HG03575 (cell line): ENCODE data around the gene PAM16.
"Not testable (repeated sequence)": the region's sequence is repeated elsewhere in the genome, so short reads cannot be mapped to it uniquely, and the experiment has no call there.

Source experiments
- ATAC-seq: cut with Tn5 transposase; IDR thresholded peaks from one replicate; pipeline ENCODE4 v1.9.1; 2021; ENCODE audit not compliant: unreplicated experiment, insufficient number of reproducible peaks, low FRiP score; ENCODE audit errors: extremely low read depth

The PAM16 gene

GRCh38 chr16:4341250-4341649 is 9.9 kb downstream of the PAM16 start:
- no peak for ATAC-seq

GRCh38 chr16:4340443-4340842 is 10.7 kb downstream of the PAM16 start:
- ATAC-seq = no peak

GRCh38 chr16:4339909-4340308 is 11.2 kb downstream of the PAM16 start:
- no peak for ATAC-seq

DNA sequence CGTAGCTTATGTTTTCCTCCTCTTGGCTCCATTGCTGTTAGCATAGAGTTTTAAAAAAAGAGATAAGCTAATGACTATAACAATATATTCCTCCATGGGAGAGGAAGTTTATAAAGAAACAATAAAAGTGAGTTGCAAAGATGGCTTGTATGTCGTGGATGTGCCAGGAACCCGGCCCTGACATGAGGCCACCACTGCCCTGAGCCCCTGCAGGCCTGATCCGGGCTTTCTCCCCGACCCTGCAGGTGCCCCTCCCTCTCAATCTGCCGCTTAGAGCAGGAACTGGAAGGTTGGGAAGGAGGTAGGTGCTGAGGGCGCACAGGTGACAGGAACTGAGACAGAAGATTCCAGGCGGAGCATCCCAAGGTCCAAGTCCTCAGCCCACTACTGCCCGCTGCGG is 11.7 kb downstream of the PAM16 start:
- ATAC-seq = no peak

DNA sequence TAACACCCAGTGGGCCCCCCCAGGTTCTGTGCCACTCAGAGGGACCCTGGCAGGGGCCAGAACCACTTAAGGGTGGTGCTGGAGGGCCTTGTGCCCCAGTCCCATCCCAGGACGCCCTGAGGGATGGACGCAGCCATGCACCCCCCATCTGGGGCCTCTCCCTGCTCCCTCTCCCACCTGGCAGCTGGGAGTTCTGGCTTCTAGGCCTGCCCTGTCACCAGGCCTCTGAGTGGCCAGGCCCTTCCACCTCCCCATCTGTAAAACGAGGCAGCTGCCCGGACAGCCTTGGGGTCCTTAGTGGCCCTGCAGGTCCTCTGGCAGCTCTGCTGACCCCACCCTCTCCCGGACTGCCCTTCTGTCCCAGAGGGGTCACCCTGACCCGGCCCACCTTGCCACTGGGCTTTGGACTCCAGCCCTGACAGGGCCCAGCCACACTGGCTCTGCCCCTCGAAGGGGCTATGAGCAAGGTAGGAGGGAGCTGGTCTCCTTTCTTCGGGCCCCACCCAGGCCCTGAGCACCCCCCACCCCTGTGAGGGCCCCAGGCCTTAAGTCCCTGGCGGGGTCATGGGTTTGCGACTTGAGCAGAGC is 12.3 kb downstream of the PAM16 start:
- no peak for ATAC-seq

- no peak for ATAC-seq
Observed at GRCh38 chr16:4338125-4338582, 13.0 kb downstream of the PAM16 start.

DNA sequence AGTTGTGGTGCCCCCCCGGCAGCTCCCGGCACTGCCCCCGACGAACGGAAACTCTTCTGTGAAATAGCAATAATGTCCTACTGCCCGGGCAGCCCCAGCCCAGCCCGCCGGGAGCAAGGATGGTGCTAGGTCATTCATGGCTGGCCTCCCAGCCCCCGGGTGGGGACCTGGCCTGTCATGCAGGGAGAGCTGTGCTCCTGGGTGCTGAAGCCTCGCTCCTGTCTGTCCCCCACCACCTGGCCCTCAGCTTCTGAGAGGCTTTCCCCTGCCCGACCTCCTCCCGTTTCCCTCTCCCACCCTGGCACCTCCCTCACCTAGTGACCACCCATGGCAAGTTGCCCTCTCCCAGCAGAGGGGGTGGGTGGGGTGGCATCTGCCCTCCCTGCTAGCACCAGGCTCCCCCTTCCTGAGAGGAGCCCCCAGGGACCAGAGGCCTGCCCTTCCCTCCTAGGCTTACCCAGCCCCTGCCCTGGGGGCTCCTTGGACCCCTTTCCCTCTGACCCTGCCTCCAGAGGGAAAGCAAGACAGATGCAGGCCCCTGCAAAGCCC is 13.5 kb downstream of the PAM16 start:
- ATAC-seq = no peak

GRCh38 chr16:4336701-4337539 is 14.2 kb downstream of the PAM16 start:
- ATAC-seq = no peak

DNA sequence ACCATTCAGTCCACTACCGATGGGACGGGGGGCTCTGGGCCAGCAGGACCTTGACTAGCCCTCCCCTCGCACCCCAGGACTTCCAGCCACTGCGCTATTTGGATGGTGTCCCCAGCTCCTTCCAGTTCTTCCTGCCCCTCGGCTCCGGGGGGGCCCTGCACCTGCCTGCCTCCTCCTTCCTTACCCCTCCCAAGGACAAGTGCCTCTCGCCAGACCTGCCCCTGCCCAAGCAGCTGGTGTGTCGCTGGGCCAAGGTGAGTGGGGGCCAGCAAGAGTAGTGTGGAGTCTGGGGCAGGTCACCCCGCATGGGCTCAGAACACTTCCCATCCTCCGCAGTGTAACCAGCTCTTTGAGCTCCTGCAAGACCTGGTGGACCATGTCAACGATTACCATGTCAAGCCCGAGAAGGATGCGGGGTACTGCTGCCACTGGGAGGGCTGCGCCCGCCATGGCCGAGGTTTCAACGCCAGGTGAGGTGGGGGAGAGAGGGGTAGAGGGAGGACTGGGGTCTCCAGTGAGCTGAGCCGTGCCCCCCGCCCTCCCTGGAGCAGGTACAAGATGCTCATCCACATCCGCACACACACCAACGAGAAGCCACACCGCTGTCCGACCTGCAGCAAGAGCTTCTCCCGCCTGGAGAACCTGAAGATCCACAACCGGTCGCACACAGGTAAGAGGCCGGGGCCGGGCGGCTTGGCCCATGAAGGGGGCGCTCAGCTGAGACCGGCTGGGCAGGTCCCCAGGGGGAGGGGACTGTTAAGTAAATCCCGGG is 16.2 kb downstream of the PAM16 start:
- ATAC-seq = no peak

- not testable (repeated sequence) for ATAC-seq
Observed at GRCh38 chr16:4333714-4334113, 17.4 kb downstream of the PAM16 start.

- ATAC-seq = no peak
Observed at GRCh38 chr16:4333308-4333638, 17.8 kb downstream of the PAM16 start.

DNA sequence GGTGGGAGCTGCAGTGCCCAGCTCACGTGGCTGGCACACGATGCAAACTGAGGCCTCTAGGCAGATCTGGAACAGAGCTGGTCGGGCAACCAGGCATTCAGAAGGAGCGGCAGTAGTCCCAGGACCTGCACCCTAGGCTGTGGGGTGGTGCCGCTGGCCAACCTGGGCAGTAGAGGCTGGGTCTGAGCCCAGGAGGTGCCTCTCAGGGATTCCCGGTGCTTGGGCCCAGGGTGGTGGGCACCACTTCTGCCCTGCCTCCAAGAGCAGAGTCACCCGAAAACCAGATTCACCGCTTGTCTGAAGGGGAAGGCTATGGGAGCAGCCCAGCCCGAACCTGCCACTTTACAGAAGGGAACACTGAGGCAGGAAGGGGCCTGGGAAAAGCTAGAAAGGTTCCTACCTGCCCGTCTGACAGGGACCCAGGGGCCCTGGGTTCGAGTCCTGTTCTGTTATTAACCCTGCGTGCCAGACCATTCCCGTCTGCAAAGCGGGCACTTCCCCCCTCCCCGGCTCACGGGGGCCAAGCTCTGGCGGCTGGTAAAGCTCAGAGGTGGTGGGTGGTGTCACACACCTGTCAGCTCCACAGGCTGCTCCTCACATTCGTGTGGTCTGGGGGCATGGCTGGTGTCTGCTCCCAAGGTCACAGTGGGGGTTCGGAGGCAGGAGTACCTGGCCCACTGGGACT is 18.4 kb downstream of the PAM16 start:
- no peak for ATAC-seq

GRCh38 chr16:4332083-4332482 is 19.0 kb downstream of the PAM16 start:
- ATAC-seq = no peak

- ATAC-seq = no peak
Observed at GRCh38 chr16:4330277-4330874, 20.7 kb downstream of the PAM16 start.

DNA sequence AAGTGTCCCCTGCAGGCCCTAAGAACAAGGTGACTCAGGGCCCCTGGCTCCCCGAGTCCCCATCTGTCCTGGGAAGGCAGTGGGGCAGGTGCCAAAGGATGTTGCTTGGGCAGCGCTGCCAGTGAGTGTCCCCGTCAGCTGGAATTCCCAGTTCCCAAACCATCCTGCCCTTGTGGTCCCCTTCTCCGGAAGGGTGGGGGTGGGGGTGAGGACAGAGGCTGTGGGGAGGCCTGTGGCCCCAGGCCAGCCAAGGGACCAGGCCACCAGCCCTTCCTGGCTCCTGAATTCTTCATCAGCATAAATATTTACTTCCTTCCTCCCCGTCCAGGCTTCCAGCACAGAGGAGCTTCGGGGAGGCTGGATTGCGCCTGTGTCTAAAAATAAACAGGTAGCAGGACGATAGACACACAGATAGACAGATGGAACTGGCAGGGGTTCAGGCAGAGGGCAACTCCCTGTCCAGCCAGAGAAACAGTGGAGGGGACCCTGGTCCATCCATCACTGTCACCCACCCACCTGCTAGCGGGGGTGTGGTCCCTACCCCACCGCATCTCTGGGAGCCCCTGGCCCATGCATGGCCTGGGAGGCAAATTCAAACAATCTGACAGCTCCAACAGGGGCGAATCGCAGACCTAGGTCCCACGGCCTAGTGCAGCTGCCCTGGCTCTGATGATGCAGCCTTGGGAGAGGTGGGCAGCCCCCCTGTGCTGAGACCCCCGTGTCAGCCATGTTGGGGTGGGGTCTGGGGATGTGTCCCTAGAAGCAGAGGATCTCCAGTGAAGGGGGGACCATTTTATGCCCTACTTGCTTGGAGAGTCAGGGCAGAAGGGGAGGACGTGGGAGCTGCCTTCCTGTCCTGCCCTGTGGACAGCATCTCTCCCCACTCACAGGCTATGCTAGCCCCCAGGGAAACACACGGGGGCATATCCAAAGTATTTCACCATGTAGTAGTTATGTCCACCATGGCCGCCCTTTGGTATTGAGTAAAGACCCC is 22.0 kb downstream of the PAM16 start:
- no peak for ATAC-seq

- no peak for ATAC-seq
Observed at GRCh38 chr16:4328046-4328781, 22.9 kb downstream of the PAM16 start.

- ATAC-seq = no peak
Observed at GRCh38 chr16:4327386-4328045, 23.6 kb downstream of the PAM16 start.
